Ascending aorta (tissue), 2 donors: ENCODE data around the gene EFEMP1. TPM values are rescaled to one million over a fixed set of nuclear protein-coding genes. Genes with fewer than 3 reads are reported as not detected.

Experiments
- DNase-seq, 2 donors: peaks; one replicate each; pipeline ENCODE4 v3.0.0-alpha.2; 2019; ENCODE audit warnings: low spot score in 2 of 2
- H3K27ac ChIP-seq, 2 donors: fragments of 200-600 bp; sonication (generic); one replicate each; pipeline ENCODE4 v1.5.1; 2016 to 2017; ENCODE audit warnings: mild to moderate bottlenecking in 1 of 2
- H3K27me3 ChIP-seq: fragments of 200-600 bp; sonication (generic); one replicate; pipeline ENCODE4 v1.5.1; 2017
- H3K36me3 ChIP-seq, 2 donors: fragments of 200-600 bp; sonication (generic); one replicate each; pipeline ENCODE4 v1.5.1; 2016
- H3K4me1 ChIP-seq, 2 donors: fragments of 200-600 bp; sonication (generic); one replicate each; pipeline ENCODE4 v1.5.1; 2016 to 2017; ENCODE audit warnings: mild to moderate bottlenecking in 1 of 2
- H3K4me3 ChIP-seq, 2 donors: fragments of 200-600 bp; sonication (generic); one replicate each; pipeline ENCODE4 v1.5.1; 2016 to 2017; ENCODE audit warnings: mild to moderate bottlenecking in 1 of 2
- H3K9me3 ChIP-seq, 2 donors: fragments of 200-600 bp; sonication (generic); one replicate each; pipeline ENCODE4 v1.5.1; 2016
- CTCF ChIP-seq, 3 experiments: fragments of 200-600 bp in 2 of 3; fragments of 450-650 bp in 1 of 3; sonication (generic) in 2 of 3; IDR thresholded peaks; one replicate each; pipeline ENCODE4 v1.5.1; 2016 to 2019; ENCODE audit warnings: antibody characterized with exemption in 3 of 3, mild to moderate bottlenecking in 1 of 3, moderate library complexity in 1 of 3
- intact Hi-C: fragments of 100-400 bp; cut with DNase I; formaldehyde crosslinking; loops from one replicate; pipeline ENCODE4 v1.15.1; 2023
- total RNA-seq: library from RNA; depleted of rRNA; stranded (reverse); fragments of >200 nt; gene quantifications from one replicate; pipeline ENCODE4 v1.1.0, GENCODE V29; 2016

The EFEMP1 gene
- total RNA-seq, 1 donor from 2014 or later, result 1,320 TPM

- Histone ChIP-seq H3K4me1 (peaks cover 26 to 33% of the 10 kb centered on the region in 2 donors), H3K27me3 (no peaks in the 10 kb centered on the region), H3K27ac (peak overlapping the region in 1 of 2 donors; percentile 17), H3K9me3 (no peaks in the 10 kb centered on the region), H3K4me3 (no peak overlapping the region), H3K36me3 (no peaks in the 10 kb centered on the region)
- no peak for DNase-seq
- TF ChIP-seq CTCF (IDR thresholded peaks at IDR 0.05), result no peak
- intact Hi-C loops, result no loop called here
Measured at GRCh38 chr2:55856936-55857335, 66.6 kb downstream of the EFEMP1 start.

GRCh38 chr2:55848096-55848495 is 75.5 kb downstream of the EFEMP1 start:
- Histone ChIP-seq H3K4me3 (no peak overlapping the region), H3K36me3 (no peaks in the 10 kb centered on the region), H3K27ac (no peak overlapping the region), H3K27me3 (no peaks in the 10 kb centered on the region), H3K9me3 (no peaks in the 10 kb centered on the region), H3K4me1 (peaks cover 0 to 3% of the 10 kb centered on the region in 2 donors)
- no peak for TF ChIP-seq CTCF (IDR thresholded peaks at IDR 0.05)
- no peak for DNase-seq
- intact Hi-C loops, result loop anchor here (5.0 kb wide), 1 partner anchor 36 kb away; no protein-coding TSS in a partner anchor

GRCh38 chr2:55846426-55846825 is 77.2 kb downstream of the EFEMP1 start:
- TF ChIP-seq CTCF (IDR thresholded peaks at IDR 0.05), result no peak
- intact Hi-C loops, result loop anchor here (5.0 kb wide), 1 partner anchor 34 kb away; no protein-coding TSS in a partner anchor
- no peak for DNase-seq

GRCh38 chr2:55844986-55845385 is 78.6 kb downstream of the EFEMP1 start:
- DNase-seq, result no peak
- Histone ChIP-seq H3K27me3 (no peaks in the 10 kb centered on the region), H3K4me1 (peaks cover 0 to 5% of the 10 kb centered on the region in 2 donors), H3K36me3 (no peaks in the 10 kb centered on the region), H3K27ac (peak overlapping the region in 1 of 2 donors; percentile 2), H3K4me3 (no peak overlapping the region), H3K9me3 (no peaks in the 10 kb centered on the region)
- no peak for TF ChIP-seq CTCF (IDR thresholded peaks at IDR 0.05)
- intact Hi-C loops, result loop anchor here (5.0 kb wide), 2 partner anchors 33 to 68 kb away; no protein-coding TSS in a partner anchor

More at GRCh38 chr2:55846426-55846825, 77.2 kb downstream of the EFEMP1 start:
- Histone ChIP-seq H3K4me3 (no peak overlapping the region), H3K27ac (no peak overlapping the region), H3K9me3 (no peaks in the 10 kb centered on the region), H3K27me3 (no peaks in the 10 kb centered on the region), H3K36me3 (no peaks in the 10 kb centered on the region), H3K4me1 (peaks cover 0 to 5% of the 10 kb centered on the region in 2 donors)

GRCh38 chr2:55843994-55844345 is 79.6 kb downstream of the EFEMP1 start:
- Histone ChIP-seq H3K9me3 (no peaks in the 10 kb centered on the region), H3K4me3 (no peak overlapping the region), H3K4me1 (peaks cover 0 to 5% of the 10 kb centered on the region in 2 donors), H3K27me3 (no peaks in the 10 kb centered on the region), H3K36me3 (no peaks in the 10 kb centered on the region), H3K27ac (no peak overlapping the region)
- no peak for DNase-seq
- TF ChIP-seq CTCF (IDR thresholded peaks at IDR 0.05), result no peak
- intact Hi-C loops, result loop anchor here (5.0 kb wide), 1 partner anchor 67 kb away; no protein-coding TSS in a partner anchor
